ENCODE data around the gene JPT2.

Gene JPT2

GRCh38 chr16:1653023-1653422 is 25.1 kb upstream of the JPT2 start:
- no peak for DNase-seq

GRCh38 chr16:1654505-1655268 is 23.4 kb upstream of the JPT2 start:
- no peak for DNase-seq

- DNase-seq, result no peak
Observed at GRCh38 chr16:1655269-1655807, 22.7 kb upstream of the JPT2 start.

- DNase-seq, result no peak
Observed at GRCh38 chr16:1655909-1656807, 21.9 kb upstream of the JPT2 start.

DNA sequence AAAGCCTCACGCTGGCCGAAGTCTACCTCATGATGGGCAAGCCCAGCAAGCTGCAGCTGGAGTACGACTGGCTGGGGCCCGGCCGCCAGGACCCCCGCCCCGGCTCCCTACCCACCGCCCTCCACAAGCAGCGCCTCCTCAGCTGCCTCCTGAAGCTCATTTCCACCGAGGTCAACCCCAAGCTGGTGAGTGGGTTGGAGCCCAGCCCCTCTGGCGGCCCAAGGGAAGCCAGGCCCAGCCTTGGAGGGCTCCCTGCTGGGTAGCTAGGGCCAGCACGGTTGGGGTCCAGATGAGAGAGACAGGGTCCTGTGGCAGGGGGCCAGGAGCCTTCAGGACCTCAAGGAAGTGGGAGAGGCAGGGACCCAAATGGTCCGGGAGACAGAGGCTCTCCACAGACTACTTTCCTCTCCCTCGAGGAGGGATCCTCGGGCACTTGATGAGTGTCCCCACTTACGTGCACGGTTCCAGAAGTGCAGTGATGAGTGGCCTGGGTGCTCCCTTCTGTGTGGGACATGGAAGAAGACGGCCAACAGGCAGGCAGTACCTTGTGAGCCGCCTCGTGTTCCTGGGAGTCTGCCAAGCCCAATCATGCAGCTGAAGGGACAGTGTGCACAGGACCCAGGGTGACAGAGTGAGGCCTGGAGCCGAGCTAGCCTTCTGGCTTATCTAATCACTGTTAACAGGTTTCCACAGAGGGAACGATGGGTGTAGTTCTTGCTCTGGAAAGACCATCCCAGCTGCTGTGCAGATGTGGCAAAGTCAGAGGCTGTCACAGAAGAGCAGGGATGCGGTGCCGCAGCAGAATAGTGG is 21.1 kb upstream of the JPT2 start:
- DNase-seq, result no peak

GRCh38 chr16:1657841-1658240 is 20.2 kb upstream of the JPT2 start:
- DNase-seq, result no peak

GRCh38 chr16:1659031-1659430 is 19.0 kb upstream of the JPT2 start:
- DNase-seq, result no peak

GRCh38 chr16:1661826-1662225 is 16.3 kb upstream of the JPT2 start:
- no peak for DNase-seq

DNA sequence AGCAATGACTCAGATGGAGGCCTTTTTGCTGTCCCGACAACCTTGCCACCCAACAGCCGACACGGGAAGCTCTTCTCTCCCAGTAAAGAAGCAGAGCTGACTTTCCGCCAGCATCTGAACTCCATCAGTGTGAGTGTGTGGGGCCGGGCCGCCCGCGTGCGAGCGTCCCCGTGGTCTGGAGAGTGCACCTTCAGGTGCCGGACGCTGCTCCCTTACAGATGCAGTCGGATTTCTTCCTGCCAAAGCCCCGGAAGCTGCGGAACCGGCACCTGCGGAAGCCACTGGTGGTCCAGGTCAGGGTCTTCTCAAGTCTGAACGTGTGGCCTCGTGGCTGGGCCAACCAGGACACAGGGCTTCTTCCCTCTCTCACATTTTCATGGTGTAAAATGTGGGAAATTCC is 15.5 kb upstream of the JPT2 start:
- DNase-seq, result no peak

GRCh38 chr16:1665829-1666228 is 12.2 kb upstream of the JPT2 start:
- DNase-seq, result no peak

DNA sequence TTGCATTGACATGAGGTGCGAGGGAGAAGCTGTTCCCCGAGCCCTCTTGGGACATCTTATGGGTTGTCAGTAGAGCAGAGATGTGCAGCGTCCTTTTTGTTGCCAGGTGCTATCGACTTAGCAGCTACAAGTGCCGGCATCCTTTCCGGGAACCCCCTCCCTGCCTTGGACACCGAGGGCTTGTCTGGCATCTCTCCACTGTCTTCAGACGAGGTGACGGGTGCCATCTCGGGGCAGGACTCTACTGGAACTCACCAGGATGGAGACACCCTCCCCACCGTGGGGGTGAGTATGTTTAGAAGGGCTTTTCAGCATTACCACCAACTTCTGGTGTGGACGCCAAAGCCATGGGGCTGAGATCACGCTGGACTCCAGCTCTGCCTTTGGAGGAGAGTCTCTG is 11.8 kb upstream of the JPT2 start:
- no peak for DNase-seq

- DNase-seq, result no peak
Observed at GRCh38 chr16:1667271-1667670, 10.8 kb upstream of the JPT2 start.

DNA sequence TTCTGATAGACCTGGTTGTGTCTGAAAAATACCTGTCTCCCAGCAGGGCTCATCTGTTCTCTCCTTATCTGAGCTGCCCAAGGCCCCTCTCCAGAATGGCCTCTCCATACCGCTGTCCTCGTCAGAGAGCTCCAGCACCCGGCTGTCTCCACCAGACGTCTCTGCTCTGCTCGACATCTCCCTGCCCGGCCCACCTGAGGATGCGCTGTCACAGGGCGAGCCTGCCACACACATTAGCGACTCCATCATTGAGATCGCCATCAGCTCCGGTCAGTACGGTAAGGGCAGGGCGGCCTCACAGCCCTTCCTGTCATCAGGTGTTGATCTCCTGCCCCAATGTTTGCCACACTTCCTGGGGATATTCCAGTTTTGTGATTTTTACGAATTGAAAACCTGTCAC is 10.2 kb upstream of the JPT2 start:
- DNase-seq, result no peak

- no peak for DNase-seq
Observed at GRCh38 chr16:1668612-1669319, 9.3 kb upstream of the JPT2 start.

DNA sequence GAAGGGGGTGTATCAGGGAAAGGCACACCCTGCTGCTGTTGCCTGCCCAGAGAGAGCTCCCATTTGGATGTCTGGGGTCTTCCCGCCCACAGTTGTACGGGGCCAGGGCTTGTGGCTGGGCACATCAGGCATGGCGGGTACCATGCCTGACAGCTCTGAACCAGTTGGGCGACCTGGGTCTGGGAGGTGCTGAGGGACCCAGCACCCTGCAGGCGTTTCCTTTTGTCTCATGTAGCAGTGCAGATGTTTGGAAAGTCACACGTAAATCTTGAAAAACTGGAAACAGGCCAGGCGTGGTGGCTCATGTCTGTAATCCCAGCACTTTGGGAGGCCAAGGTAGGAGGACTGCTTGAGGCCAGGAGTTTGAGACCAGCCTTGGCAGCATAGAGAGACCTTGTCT is 8.4 kb upstream of the JPT2 start:
- DNase-seq, result no peak

GRCh38 chr16:1670371-1670770 is 7.7 kb upstream of the JPT2 start:
- DNase-seq, result no peak

DNA sequence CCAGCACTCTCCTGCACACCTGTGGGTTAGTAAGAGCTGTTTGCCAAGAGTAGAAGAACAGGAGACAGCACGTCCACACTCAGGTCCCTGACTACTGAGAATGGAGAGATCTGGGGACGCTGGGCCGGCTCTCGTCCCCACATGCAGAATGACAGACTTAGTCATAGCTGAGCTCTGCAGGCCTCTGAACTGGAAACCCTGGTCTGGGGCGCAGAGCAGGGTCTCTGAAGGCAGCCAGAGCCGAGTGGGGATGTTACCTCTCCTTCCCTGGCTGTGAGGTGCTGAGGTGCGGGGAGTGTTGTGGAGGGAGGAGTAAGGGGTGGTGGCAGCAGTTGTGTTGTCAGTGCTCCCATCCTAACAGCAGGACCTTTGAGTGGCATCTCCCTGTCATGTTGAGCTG is 7.2 kb upstream of the JPT2 start:
- no peak for DNase-seq

DNA sequence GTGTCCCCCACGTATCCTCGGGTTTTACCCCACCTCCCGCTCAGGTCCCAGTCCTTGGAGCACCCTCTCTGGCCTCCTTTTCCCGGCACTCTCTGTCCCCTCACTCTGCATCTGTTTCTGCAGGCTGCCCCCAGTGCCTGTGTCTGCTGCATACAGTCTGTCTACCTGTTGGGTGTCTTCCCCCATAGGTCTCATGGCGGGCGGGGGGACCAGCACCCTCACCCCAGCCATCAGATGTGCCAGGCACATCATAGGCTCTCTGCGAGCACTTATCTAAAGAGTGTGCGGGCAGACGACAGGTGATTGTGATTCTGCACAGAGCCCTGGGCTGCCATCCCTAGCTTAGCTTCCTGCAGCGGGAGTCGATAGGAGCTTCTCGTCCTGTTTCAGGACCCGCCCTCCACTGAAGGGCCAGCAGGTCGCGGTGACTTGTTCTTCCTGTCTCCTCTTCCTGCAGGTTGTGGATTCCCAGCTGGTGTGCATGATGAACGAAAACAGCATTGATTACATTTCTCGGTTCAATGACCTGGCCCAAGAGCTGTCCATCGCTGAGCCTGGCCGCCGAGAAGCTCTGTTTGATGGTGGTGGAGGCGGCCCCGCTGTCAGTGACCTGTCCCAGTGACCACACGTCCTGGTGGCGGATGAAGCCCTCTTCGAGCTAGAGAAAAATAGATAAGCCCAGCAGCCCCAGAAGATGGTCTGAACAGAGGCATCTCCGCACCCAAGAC is 4.5 kb upstream of the JPT2 start:
- DNase-seq, result no peak

DNA sequence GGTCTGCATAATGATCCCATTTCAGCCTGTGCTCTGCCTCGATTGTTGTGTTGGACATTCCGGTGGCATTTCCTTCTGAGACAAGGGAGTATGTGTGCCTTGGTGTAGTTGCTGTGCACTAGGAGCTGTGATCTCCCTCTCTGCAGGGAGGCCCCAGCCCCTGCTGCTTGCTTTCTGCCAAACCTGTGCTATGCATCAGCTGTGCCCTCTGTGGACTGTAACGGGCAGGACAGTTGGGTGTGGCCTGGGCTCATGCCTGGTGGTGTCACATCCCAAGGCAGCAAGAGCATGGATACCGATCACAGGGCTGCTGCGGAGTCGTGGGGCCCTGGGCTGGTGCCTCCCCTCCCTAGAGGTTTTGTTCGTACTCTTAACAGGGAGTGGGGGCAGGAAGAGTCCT is 3.8 kb upstream of the JPT2 start:
- DNase-seq, result no peak

- no peak for DNase-seq
Observed at GRCh38 chr16:1674751-1675664, 3.1 kb upstream of the JPT2 start.

DNA sequence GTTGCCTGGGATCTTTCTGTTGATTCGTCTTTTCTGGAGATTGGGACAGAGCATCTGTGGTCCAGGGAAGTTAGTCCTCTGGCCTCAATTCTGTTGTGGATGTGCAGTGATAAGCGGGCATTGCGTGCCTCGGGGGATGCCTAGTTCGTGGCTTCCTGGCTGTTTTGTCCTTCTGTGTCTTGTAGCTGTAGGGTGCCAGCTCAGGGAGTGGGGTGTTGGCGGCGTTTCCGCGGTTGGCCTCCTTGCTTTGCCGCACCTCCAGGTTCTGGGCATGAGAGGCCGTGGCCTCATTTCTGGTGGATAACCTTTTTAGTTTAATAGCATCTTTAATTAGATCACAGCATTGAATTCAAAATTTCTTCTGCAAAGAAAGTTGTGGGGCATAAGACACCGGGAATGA is 1.4 kb upstream of the JPT2 start:
- no peak for DNase-seq
